Medulla oblongata (tissue), 1 donor: ENCODE results near the gene CGA.

Source experiments
- DNase-seq: peaks from one replicate; pipeline ENCODE4 v3.0.0-alpha.2; 2015; ENCODE audit errors: extremely low spot score

The CGA gene

GRCh38 chr6:87089135-87089534 is 5.8 kb downstream of the CGA start:
- no peak for DNase-seq

- no peak for DNase-seq
Observed at GRCh38 chr6:87088076-87088475, 6.8 kb downstream of the CGA start.

GRCh38 chr6:87082160-87082721 is 12.7 kb downstream of the CGA start:
- DNase-seq, result no peak

- peak; percentile 81 for DNase-seq
Observed at GRCh38 chr6:87078983-87079616, 15.8 kb downstream of the CGA start.

DNA sequence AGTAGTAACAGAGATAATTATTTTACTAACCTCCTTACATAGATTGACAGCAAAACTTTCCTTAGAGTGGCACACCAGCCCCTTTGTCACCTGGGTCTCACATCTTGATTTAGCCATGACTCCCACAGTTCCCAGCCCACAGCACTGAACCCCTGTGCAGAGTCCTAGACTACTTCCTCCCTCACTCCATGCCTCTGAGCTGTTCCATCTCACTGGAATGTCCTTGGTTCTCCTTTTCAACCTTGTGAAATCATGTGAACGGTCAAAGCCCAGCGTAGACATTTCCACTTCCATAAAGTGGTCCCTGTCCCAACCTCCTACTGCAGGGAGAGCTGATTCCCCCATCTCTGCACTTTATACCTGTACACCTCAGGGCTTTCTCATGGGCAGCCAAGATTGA is 19.7 kb downstream of the CGA start:
- DNase-seq, result no peak

DNA sequence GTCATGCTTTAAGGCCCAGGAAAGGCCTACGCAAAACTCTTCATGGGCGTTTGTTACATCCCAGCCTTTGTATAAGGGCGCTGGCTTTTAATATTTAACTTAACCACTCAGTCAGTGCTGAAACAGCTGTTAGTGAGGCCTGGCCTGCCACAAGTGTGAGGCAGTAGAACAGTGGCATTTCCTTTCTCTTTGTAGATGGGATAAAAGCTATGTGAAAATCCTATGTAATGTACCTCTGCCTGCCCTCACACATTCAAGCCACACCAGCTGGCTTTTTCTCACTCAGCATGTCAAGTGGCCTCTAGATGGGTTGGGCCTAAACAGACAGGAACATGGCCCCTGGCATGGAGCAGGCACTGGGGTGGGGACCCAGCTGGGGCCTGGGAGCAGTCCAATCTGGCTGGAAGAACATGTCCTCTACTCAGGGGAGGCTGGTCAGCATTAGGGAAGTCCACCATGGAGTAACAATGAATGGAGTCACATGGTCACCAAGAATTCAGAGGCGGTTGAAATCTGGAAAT is 20.7 kb downstream of the CGA start:
- peak; percentile 66 for DNase-seq

DNA sequence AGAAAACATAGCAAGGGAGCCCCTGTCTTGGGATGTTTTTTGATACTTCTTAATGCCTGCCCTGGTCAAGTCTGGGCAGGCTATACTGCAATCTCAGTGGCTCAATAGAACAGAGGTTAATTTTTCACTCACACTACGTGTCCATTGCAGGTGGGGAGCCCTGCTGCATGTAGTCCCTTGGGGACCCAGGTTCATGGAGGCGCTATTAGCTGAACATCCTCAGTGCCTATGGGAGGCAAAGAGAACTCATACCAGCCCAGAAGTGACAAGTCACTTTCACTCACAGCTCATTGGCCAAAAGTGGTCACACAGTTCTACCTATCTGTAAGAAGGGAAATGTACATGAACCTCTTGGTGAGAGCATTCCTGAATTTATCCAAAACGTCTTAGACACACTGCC is 23.2 kb downstream of the CGA start:
- no peak for DNase-seq

DNA sequence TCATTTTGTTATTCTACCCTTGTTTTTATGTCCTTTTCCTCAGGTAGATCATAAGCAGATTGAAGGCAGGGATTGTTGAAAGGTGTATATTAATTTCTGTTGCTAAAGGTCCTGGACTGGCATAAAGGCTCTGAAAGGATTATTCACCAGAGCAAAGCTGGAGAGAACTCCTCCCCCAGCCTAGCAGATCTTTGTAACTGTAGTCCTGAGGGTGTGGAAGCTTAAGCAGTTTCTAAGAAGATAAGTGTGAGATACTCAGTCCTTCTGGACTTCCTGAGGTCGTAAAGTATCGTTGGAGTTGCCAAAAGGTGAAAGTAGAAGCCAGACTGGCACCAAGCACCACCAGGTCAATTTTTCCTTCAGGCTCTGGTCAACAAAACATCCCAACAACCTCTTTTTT is 24.2 kb downstream of the CGA start:
- DNase-seq, result no peak

DNA sequence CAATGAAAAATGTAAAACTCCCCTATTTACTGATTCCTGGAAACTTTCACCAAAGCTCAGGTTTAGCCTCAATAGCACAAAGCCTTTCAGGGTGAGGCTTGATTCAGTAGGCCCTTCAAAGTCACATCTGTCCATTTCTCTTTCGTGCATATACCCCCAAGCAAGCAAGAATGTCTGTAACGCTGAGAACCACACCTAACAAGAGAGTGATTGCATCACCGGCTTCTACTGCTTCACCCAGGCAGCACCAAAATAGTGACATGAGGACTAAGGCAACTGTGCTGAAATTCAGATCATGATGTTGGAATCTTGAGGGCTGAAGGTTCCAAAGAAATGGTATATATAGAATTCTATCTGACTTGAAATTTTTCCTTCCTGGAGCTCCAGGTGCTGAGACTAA is 26.1 kb downstream of the CGA start:
- no peak for DNase-seq

DNA sequence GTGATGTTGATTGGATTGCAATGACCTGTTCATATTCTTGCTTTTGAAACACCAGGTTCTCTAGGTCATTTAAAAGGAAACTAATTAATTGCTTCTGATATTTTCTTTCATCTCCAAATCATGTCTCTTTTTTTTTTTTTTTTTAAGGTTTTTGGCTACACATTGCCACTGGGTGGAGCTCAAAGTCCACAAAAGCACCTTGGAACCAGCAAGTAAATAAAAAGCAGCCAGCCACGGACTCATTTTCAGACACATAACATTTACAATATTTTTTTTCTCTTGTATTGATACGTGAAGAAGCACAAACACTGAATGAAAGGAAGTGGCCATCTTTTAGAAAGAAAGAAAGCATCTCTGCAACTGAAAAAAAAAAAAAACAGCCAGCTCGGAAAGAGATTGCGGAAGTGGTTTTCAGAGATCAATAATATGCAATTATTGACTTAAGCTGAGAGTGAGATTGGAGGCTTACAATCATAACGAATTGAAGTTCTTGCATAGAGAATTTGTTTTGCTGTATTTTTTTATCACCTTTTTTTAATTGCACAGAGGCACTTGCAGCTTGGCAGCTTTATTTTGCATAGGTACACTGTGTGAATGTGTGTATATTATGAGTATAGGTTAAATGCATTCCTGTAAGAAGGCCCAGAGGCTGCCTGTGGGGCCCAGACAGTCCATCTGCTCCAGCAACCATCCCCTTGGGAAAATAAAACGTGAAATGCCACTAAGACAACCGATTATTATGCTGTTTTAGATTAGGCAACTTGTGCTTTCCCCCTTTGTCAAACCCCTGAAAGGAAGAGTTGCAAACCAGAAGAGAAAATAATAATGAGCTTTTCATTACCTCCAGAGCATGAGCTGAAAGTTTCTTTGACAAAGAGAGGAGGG is 28.2 kb downstream of the CGA start:
- DNase-seq, result peak; percentile 58

- DNase-seq, result no peak
Observed at GRCh38 chr6:87065117-87065516, 29.8 kb downstream of the CGA start.

- DNase-seq, result no peak
Observed at GRCh38 chr6:87059943-87060342, 35.0 kb downstream of the CGA start.

GRCh38 chr6:87054143-87054833 is 40.6 kb downstream of the CGA start:
- DNase-seq, result no peak

GRCh38 chr6:87053312-87053711 is 41.6 kb downstream of the CGA start:
- DNase-seq, result no peak

- no peak for DNase-seq
Observed at GRCh38 chr6:87049779-87050178, 45.1 kb downstream of the CGA start.

DNA sequence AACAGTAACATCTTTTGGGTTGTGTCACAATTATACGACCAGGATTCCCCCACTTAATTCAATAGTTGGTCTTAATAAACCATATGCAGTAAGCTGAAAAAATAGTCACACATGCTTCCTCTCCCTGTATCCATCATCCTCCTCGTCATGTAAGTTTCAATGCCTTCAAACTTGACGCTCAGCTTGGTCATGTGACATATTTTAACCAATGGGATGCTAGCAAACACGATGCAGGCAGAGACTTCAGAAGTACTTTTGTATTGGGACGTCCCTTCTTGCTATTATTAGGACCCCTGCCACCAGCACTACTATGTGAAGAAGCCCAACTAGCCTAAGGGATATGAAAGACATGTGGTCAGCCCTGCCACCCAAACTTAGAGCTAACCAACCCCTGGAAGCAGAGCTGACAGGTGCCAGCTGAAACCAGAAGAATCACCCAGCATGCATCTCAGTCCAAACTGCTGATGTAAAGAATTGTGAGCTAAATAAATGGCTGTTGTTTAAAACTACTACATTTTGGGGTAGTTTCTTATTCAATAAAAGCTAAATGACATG is 49.3 kb downstream of the CGA start:
- no peak for DNase-seq

DNA sequence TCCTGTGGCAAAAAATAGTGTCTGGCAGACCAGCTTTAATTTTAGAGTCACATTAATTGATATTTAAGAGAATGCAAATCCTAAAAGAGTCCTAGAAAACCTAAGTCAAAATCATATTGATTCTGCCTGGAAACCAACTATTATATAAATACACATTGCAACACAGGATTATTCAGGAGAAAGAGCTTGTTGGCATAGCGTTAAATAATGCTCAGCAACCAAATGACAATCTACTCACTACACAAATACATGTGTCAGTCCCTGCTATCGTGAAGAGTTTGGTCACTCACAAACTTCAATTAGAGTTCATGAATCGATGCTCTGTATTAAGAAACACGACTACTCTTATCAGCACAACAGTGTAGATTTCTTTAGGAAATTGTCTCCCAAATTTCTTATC is 54.2 kb downstream of the CGA start:
- no peak for DNase-seq
